Raji (cell line): ENCODE measurements around the gene RIOK2.

ENCODE experiments used
- POLR2A ChIP-seq: IDR thresholded peaks from 2 replicates; pipeline ENCODE4 v1.6.1; 2011; ENCODE audit warnings: low read depth, low read length, control low read depth; ENCODE audit not compliant: insufficient read depth

Gene RIOK2

GRCh38 chr5:97182571-97183099 lies 412 bp downstream of the RIOK2 start:
- TF ChIP-seq POLR2A: no peak

GRCh38 chr5:97181856-97182545 lies 1.0 kb downstream of the RIOK2 start:
- no peak for TF ChIP-seq POLR2A

- no peak for TF ChIP-seq POLR2A
These were observed 10.8 kb downstream of the RIOK2 start for GRCh38 chr5:97172227-97172626.

- no peak for TF ChIP-seq POLR2A
These were observed 11.3 kb downstream of the RIOK2 start for GRCh38 chr5:97171703-97172102.

GRCh38 chr5:97167435-97167834 lies 15.6 kb downstream of the RIOK2 start:
- TF ChIP-seq POLR2A: no peak

DNA sequence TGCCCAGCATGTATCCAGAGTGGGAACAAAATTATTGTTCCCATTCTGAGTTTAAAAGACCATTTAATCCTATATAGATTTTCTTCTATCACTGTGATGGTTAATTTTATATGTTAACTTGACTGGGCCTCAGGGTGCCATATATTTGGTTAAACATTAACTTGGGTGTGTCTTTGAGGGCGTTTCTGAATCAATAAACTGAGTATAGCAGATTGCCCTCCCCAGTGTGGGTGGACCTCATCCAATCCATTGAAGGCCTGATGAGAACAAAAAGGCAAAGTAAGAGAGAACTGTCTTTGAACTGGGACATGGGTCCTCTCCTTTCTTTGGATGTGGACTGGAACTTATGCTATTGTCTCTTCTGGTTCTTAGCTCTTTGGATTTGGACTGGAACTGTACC lies 17.3 kb downstream of the RIOK2 start:
- TF ChIP-seq POLR2A: no peak

GRCh38 chr5:97164846-97165245 lies 18.2 kb downstream of the RIOK2 start:
- TF ChIP-seq POLR2A: no peak

GRCh38 chr5:97163790-97164285 lies 19.2 kb downstream of the RIOK2 start:
- no peak for TF ChIP-seq POLR2A

DNA sequence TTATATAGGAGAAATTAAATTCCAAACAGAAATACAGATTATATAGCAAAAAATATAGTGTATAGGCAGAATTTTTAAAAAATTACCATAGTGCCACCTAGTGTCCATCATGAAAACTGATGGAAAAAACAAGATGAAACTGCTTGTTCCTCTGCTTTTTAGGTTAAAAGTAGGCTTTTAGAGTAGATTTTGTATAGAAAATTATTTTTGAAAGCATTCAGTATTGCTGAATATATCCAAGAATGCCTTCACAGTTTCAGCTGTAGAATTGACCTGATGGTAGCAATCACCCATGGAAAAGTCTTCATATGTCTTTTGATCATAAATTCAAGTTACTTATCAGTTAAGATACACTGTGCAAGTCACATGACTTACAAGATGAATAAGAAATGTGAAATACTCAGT lies 19.7 kb downstream of the RIOK2 start:
- TF ChIP-seq POLR2A: no peak

- no peak for TF ChIP-seq POLR2A
These were observed 21.0 kb downstream of the RIOK2 start for GRCh38 chr5:97162045-97162444.

DNA sequence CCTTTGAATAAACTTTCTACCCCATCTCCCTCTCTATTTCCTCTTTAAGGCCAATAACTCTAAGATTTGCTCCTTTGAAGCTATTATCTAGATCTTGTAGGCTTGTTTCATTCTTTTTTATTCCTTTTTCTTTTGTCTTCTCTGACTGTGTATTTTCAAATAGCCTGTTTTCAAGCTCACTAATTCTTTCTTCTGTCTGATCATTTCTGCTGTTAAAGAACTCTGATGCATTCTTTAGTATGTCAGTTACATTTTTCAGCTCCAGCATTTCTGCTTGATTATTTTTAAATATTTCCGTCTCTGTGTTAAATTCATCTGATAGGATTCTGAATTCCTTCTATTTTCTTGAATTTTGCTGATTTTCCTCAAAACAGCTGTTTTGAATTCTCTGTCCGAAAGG lies 25.4 kb downstream of the RIOK2 start:
- TF ChIP-seq POLR2A: no peak

DNA sequence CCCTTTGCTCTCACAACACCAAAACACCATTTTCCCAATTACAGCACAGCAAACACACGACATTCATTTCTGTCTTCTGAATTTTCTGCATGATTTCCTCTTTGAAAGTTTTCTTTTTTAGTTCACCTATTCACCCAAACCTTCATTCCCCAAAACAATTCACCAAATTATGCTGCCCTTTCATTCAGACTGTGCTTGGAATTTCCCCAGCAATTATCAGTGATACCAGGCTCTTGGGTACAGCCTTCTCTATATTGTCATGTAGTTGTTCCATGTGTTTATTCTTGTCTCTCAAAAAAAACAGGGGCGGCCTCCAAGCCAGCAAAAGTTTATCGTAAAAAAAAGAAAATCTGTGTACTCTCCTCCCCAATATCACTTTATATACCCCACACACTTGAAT lies 31.7 kb downstream of the RIOK2 start:
- TF ChIP-seq POLR2A: no peak

- TF ChIP-seq POLR2A: no peak
These were observed 32.6 kb downstream of the RIOK2 start for GRCh38 chr5:97150401-97150800.

DNA sequence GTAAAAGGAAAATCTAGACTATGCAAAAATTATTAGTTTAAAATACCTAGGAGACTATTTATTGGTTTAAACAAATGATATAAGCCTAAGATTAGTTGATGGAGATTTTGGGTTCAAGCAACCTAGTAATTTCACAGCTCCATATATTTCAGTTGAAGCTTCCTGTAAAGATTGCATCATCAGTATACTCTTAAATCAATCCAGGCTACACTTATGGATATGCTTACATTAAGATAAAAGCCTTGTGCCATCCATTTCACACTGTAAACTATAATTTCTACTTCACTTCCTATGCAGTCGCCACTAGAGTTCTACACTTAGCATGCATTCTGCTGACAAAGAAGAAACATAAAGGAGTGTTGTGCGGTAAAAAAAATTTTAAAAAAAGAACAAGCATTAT lies 33.3 kb downstream of the RIOK2 start:
- TF ChIP-seq POLR2A: no peak

- TF ChIP-seq POLR2A: no peak
These were observed 34.8 kb downstream of the RIOK2 start for GRCh38 chr5:97148288-97148687.

- TF ChIP-seq POLR2A: no peak
These were observed 39.3 kb downstream of the RIOK2 start for GRCh38 chr5:97143704-97144103.

- no peak for TF ChIP-seq POLR2A
These were observed 40.4 kb downstream of the RIOK2 start, which contains the start of gene LIX1 for GRCh38 chr5:97142521-97143254. Gene LIX1 (minus strand): TSS chr5:97142611. CDS start chr5:97142576, 35 bp downstream.

DNA sequence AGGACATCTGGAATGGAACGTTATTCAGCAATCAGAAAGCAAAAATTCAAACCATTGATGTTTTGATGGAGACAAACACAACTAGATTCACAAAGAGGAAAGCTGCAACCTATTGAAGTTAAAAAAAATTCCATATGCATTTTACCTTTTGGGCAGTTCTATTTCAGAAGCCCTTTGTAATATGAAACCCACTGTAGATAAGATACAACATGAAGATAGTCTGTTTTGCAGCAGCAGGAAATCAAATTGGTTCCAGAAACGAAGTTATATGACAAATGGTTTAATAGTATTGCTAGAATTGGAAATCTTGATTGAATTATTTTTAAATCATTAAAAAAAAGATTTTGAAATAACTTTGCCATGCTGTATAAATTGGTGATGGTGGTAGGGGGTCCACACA lies 41.5 kb downstream of the RIOK2 start:
- no peak for TF ChIP-seq POLR2A
